HL-60 (cell line): ENCODE results near the gene PPP1R12C.

Experiments used
- DNase-seq, 2 experiments: peaks; one replicate each; pipeline ENCODE4 v3.0.0-alpha.2; 2010 to 2020; ENCODE audit warnings: low read depth in 1 of 2, low spot score in 1 of 2
- H3K27ac ChIP-seq: fragments of 250-450 bp; sonication (Bioruptor Pico); replicated peaks from 2 replicates; pipeline ENCODE4 v1.5.1; 2020; ENCODE audit warnings: mild to moderate bottlenecking, moderate library complexity
- H3K27me3 ChIP-seq: fragments of 250-450 bp; sonication (Bioruptor Pico); 2 replicates; pipeline ENCODE4 v1.5.1; 2021; ENCODE audit warnings: mild to moderate bottlenecking, moderate library complexity; ENCODE audit not compliant: insufficient read depth, poor library complexity, severe bottlenecking
- H3K4me3 ChIP-seq: replicated peaks from 2 replicates; pipeline ENCODE4 v1.5.1; 2011; ENCODE audit warnings: mild to moderate bottlenecking, control low read depth, low read length; ENCODE audit not compliant: insufficient read depth
- GABPA ChIP-seq: IDR thresholded peaks from 2 replicates; pipeline ENCODE4 v1.6.1; 2012; ENCODE audit warnings: low read depth
- POLR2AphosphoS5 ChIP-seq: IDR thresholded peaks from 2 replicates; pipeline ENCODE4 v1.6.1; 2012; ENCODE audit warnings: low read depth
- SPI1 ChIP-seq: IDR thresholded peaks from 2 replicates; pipeline ENCODE4 v1.6.1; 2012; ENCODE audit warnings: low read depth, mild to moderate bottlenecking, borderline replicate concordance
- TF ChIP-seq, protein P1 (sequence below): IDR thresholded peaks from one replicate; pipeline ENCODE4 v1.5.1; 2011; ENCODE audit warnings: low read length, control low read depth, inconsistent platforms; ENCODE audit not compliant: insufficient read depth
- TF ChIP-seq, protein P2 (sequence below): IDR thresholded peaks from 2 replicates; pipeline ENCODE4 v1.6.1; 2012; ENCODE audit warnings: low read depth; ENCODE audit not compliant: insufficient replicate concordance

PPP1R12C gene

DNA sequence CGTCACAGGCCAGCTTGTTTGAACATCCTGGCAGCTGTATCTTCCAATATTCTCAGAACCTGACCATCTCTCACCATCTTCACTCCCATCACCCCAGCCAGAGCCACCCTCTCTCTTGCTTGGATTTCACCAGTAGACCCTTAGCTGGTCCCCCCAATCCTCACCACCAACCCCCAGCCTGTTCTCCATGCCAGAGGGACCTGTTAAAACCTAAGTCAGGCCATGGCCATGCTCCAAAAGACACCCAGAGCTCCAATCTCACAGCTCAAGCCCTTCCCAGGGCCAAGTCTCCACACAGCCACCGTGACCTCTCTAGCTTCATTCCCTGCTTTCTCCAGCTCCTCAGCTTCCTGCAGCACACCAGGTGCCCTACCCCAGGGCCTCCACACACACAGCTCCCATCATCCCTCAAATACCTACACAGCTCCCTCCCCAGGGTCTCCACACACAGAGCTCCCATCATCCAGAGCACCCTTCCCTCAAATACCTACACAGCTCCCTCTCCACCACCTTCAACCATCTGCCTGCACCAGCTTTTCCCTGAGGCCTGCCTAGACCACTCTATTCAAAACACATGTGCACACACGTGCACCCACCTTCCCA lies 28.0 kb downstream of the PPP1R12C start:
- Histone ChIP-seq H3K27me3 (peaks cover 12% of the 10 kb centered on the region), H3K27ac (no peak overlapping the region), H3K4me3 (no peak overlapping the region)
- no peak for TF ChIP-seq GABPA
- TF ChIP-seq, protein P1, sequence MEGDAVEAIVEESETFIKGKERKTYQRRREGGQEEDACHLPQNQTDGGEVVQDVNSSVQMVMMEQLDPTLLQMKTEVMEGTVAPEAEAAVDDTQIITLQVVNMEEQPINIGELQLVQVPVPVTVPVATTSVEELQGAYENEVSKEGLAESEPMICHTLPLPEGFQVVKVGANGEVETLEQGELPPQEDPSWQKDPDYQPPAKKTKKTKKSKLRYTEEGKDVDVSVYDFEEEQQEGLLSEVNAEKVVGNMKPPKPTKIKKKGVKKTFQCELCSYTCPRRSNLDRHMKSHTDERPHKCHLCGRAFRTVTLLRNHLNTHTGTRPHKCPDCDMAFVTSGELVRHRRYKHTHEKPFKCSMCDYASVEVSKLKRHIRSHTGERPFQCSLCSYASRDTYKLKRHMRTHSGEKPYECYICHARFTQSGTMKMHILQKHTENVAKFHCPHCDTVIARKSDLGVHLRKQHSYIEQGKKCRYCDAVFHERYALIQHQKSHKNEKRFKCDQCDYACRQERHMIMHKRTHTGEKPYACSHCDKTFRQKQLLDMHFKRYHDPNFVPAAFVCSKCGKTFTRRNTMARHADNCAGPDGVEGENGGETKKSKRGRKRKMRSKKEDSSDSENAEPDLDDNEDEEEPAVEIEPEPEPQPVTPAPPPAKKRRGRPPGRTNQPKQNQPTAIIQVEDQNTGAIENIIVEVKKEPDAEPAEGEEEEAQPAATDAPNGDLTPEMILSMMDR: no peak
- no peak for TF ChIP-seq SPI1
- TF ChIP-seq POLR2AphosphoS5: no peak
- TF ChIP-seq, protein P2, sequence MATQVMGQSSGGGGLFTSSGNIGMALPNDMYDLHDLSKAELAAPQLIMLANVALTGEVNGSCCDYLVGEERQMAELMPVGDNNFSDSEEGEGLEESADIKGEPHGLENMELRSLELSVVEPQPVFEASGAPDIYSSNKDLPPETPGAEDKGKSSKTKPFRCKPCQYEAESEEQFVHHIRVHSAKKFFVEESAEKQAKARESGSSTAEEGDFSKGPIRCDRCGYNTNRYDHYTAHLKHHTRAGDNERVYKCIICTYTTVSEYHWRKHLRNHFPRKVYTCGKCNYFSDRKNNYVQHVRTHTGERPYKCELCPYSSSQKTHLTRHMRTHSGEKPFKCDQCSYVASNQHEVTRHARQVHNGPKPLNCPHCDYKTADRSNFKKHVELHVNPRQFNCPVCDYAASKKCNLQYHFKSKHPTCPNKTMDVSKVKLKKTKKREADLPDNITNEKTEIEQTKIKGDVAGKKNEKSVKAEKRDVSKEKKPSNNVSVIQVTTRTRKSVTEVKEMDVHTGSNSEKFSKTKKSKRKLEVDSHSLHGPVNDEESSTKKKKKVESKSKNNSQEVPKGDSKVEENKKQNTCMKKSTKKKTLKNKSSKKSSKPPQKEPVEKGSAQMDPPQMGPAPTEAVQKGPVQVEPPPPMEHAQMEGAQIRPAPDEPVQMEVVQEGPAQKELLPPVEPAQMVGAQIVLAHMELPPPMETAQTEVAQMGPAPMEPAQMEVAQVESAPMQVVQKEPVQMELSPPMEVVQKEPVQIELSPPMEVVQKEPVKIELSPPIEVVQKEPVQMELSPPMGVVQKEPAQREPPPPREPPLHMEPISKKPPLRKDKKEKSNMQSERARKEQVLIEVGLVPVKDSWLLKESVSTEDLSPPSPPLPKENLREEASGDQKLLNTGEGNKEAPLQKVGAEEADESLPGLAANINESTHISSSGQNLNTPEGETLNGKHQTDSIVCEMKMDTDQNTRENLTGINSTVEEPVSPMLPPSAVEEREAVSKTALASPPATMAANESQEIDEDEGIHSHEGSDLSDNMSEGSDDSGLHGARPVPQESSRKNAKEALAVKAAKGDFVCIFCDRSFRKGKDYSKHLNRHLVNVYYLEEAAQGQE: no peak
- no peak for DNase-seq

DNA sequence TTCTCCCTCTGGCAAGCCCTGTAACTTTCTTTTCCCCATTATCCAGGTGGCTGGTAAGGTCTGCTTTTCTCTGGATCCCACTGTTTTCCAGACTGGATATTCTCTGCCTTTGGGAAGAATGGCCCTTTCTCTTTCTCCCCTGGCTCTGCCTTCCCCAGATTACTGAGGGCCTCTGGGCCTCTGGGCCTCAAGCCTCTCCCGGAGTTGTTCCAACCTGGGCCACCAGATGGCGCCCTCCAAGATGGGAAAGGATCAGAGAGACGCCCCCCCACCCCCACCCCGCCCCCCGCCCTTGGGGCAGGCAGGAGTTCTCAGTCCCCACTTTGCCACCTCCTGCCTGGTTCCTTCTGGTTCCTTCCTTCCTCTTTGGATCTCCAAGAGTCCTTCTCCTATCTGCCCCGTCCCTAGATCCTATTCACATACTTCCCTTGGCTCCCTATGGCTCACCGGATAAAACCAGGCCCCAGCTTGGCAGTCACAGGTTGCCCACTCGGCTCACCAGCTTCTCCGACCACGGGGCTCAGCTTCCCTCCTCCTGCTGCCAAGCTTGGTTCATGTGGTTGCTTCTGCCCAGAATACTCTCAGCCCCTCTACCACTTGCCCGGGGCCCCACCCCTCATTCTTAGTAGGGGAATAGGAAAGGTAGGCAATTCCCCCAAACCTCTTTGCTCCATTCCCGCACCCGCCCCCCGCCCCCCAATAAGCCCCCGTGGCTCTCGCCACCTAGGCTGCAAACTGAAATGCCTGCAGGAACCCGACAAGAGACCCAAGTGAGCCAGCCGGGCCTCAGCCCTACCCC lies 28.7 kb downstream of the PPP1R12C start:
- DNase-seq: peak in 1 of 2 experiments; percentile 73

DNA sequence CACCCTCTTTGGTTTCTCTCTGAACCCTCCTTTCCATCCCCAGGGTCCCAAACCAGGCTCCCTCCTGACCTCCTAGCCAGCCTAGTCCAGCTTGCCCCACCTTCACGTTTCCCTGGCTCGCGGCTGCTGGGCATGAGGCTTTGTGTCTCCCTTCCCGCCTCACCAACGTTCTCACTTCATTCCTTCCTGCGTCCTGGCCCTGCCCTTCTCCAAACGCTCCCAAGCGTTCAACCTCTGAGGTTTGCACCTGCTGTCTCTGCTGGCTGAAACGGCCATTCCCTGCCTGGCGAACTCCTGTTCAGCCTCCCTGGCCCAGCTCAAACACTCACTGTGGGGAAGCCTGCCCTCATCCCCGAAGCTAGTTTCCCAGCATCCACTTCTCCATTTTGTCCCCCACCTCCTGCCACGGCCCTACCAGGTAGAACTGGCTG lies 29.4 kb downstream of the PPP1R12C start:
- TF ChIP-seq SPI1 (0 out of 2 replicates have a peak, but pooled peaks have one; percentile 1), GABPA (no peak)
- H3K27me3 ChIP-seq: peaks cover 16% of the 10 kb centered on the region
- no peak overlapping the region for H3K27ac ChIP-seq
- no peak overlapping the region for H3K4me3 ChIP-seq
- no peak for DNase-seq

More for the DNA sequence above, 28.7 kb downstream of the PPP1R12C start:
- no peak overlapping the region for H3K27ac ChIP-seq
- no peak overlapping the region for H3K4me3 ChIP-seq
- peaks cover 14% of the 10 kb centered on the region for H3K27me3 ChIP-seq
- TF ChIP-seq, protein P1: peak; percentile 32
- TF ChIP-seq SPI1: 0 out of 2 replicates have a peak, but pooled peaks have one; percentile 0
- no peak for TF ChIP-seq GABPA
- TF ChIP-seq POLR2AphosphoS5: no peak

DNA sequence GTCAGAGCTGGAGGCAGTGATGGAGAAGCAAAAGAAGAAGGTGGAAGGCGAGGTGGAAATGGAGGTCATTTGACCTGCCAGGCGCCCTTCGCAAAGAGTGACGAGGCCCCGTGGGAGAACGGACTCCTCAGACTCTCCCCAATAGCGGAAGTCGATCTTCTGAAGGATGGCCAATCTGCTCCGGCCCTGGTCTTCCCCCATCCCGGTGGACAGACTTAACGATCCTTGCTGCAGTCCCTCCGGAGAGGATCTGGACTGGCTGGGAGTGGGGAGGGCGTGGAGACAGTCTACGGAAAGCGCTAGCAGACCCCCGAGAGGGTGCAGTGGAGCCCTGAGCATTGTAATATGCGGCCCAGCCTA lies 29.9 kb downstream of the PPP1R12C start:
- TF ChIP-seq GABPA: no peak
- TF ChIP-seq, protein P2: no peak
- H3K27me3 ChIP-seq: peaks cover 18% of the 10 kb centered on the region
- no peak for DNase-seq
- no peak overlapping the region for H3K4me3 ChIP-seq
- no peak overlapping the region for H3K27ac ChIP-seq
